ENCODE measurements around the gene RBM28.
A peak's percentile ranks its signal among the peaks of the same experiment; 100 is the strongest.
"Not testable (repeated sequence)": the region's sequence is repeated elsewhere in the genome, so short reads cannot be mapped to it uniquely, and the experiment has no call there.

The RBM28 gene

GRCh38 chr7:128302139-128302538 is 41.6 kb downstream of the RBM28 start:
- Histone ChIP-seq H3K27me3 (no peaks in the 10 kb centered on the region), H3K9me3 (no peaks in the 10 kb centered on the region), H3K36me3 (peaks cover 28% of the 10 kb centered on the region), H3K4me3 (ENCODE audit: low read depth, low read length) (no peak overlapping the region), H3K4me1 (peaks cover 5% of the 10 kb centered on the region)
- no peak for TF ChIP-seq CTCF (IDR thresholded peaks at IDR 0.05; ENCODE audit: low read depth, low read length)
- DNase-seq, result peak; percentile 68

GRCh38 chr7:128299109-128299607 is 44.5 kb downstream of the RBM28 start:
- H3K4me3 ChIP-seq (ENCODE audit: low read depth, low read length), result no peak overlapping the region
- no peaks in the 10 kb centered on the region for H3K27me3 ChIP-seq
- TF ChIP-seq CTCF (IDR thresholded peaks at IDR 0.05; ENCODE audit: low read depth, low read length), result no peak
- H3K9me3 ChIP-seq, result no peaks in the 10 kb centered on the region
- peaks cover 5% of the 10 kb centered on the region for H3K4me1 ChIP-seq
- no peak for DNase-seq
- H3K36me3 ChIP-seq, result peaks cover 9% of the 10 kb centered on the region

DNA sequence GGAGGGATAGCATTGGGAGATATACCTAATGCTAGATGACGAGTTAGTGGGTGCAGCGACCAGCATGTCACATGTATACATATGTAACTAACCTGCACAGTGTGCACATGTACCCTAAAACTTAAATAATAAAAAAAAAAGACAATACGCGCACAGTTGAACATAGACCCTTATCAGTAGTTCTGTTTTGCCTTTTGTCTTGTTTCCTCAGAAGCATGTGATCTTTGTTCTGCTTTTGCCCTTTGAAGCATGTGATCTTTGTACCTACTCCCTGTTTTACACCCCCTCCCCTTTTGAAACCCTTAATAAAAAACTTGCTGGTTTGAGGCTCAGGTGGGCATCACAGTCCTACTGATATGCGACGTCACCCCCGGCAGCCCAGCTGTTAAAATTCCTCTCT is 45.7 kb downstream of the RBM28 start:
- not testable (repeated sequence) for H3K27me3 ChIP-seq, DNase-seq, H3K4me1 ChIP-seq

DNA sequence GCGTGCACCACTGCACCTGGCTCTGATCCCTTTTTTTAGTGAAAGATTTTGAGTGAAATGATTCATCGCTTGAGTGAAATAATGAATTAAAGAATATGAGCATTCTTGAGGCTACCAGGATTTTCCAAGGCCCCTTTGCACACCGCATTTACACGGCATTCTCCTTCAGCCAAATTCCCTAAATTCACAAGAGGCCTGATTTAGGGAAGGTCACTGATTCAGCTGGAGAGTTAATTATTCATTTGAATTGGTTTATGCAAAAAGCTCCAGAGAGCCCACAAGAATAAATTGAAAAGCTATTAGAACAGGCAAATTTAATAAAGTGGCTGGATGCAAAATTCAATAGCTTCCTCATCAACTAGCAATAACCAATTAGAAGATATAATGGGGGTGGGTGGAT is 56.2 kb downstream of the RBM28 start:
- H3K4me3 ChIP-seq (ENCODE audit: low read depth, low read length), result no peak overlapping the region
- peaks cover 5% of the 10 kb centered on the region; the same call in 1 of the 2 replicates for H3K36me3 ChIP-seq
- H3K4me1 ChIP-seq, result peaks cover 7% of the 10 kb centered on the region
- H3K9me3 ChIP-seq, result no peaks in the 10 kb centered on the region; the same call in 1 of the 2 replicates
- H3K27me3 ChIP-seq, result no peaks in the 10 kb centered on the region
- DNase-seq, result no peak
- no peak for TF ChIP-seq CTCF (IDR thresholded peaks at IDR 0.05; ENCODE audit: low read depth, low read length)

More for the DNA sequence above, 45.7 kb downstream of the RBM28 start:
- H3K36me3 ChIP-seq; H3K9me3 ChIP-seq; H3K4me3 ChIP-seq (ENCODE audit: low read depth, low read length): not testable (repeated sequence)

GRCh38 chr7:128284102-128284501 is 59.6 kb downstream of the RBM28 start:
- no peak for TF ChIP-seq CTCF (IDR thresholded peaks at IDR 0.05; ENCODE audit: low read depth, low read length)
- Histone ChIP-seq H3K9me3 (no peaks in the 10 kb centered on the region), H3K4me3 (ENCODE audit: low read depth, low read length) (no peak overlapping the region), H3K27me3 (no peaks in the 10 kb centered on the region), H3K4me1 (peaks cover 7% of the 10 kb centered on the region), H3K36me3 (no peaks in the 10 kb centered on the region; the same call in 1 of the 2 replicates)
- DNase-seq, result no peak

GRCh38 chr7:128281605-128282380 is 61.9 kb downstream of the RBM28 start:
- no peak for DNase-seq

DNA sequence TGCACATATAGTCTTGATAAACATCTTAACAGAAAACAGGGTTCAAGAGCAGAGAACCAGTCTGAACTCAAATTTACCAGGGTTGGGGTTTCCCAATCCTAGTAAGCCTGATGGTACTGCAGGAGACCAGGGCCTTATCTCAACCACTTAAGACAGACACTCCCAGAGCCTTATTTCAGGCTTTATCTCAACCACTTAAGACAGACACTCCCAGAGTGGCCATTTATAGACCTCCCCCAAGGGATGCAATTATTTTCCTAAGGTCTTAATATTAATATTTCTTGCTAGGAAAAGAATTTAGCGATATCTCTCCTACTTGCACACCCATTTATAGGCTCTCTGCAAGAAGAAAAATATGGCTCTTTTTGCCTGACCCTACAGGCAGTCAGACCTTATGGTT is 63.3 kb downstream of the RBM28 start:
- DNase-seq; H3K27me3 ChIP-seq; H3K9me3 ChIP-seq; H3K36me3 ChIP-seq; H3K4me1 ChIP-seq; H3K4me3 ChIP-seq (ENCODE audit: low read depth, low read length): not testable (repeated sequence)

More at GRCh38 chr7:128281605-128282380, 61.9 kb downstream of the RBM28 start:
- no peak for TF ChIP-seq CTCF (IDR thresholded peaks at IDR 0.05; ENCODE audit: low read depth, low read length)
- no peaks in the 10 kb centered on the region; the same call in 1 of the 2 replicates for H3K36me3 ChIP-seq
- H3K27me3 ChIP-seq, result no peaks in the 10 kb centered on the region
- no peaks in the 10 kb centered on the region for H3K9me3 ChIP-seq
- H3K4me3 ChIP-seq (ENCODE audit: low read depth, low read length), result no peak overlapping the region
- H3K4me1 ChIP-seq, result no peaks in the 10 kb centered on the region
